GM18498 (cell line): Measurements from ENCODE around the gene ROPN1L.
A peak's percentile ranks its signal among the peaks of the same experiment; 100 is the strongest.

ENCODE experiments used
- ATAC-seq: cut with Tn5 transposase; IDR thresholded peaks from one replicate; pipeline ENCODE4 v1.9.1; 2021; ENCODE audit warnings: mild to moderate bottlenecking, moderate library complexity; ENCODE audit not compliant: unreplicated experiment

The ROPN1L gene

DNA sequence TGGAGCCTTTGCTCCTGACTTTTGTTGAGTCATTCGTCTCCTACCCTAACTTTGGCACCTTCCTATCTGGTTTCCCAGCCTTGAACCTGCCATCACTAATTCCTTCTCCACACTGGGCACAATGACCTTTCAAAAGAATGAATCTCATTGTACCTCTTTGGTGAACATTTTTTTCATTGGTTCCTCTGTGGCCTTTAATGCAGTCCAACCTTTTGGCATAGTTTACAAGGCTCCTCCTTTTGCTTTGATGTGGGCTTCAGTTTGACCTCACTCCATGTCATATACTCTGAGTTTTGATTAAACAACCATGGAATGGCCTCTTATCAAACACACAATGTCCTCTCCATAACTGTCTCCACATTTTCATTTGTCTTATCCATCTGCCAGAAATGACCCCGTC, 14.5 kb upstream of the ROPN1L start:
- no peak for ATAC-seq

DNA sequence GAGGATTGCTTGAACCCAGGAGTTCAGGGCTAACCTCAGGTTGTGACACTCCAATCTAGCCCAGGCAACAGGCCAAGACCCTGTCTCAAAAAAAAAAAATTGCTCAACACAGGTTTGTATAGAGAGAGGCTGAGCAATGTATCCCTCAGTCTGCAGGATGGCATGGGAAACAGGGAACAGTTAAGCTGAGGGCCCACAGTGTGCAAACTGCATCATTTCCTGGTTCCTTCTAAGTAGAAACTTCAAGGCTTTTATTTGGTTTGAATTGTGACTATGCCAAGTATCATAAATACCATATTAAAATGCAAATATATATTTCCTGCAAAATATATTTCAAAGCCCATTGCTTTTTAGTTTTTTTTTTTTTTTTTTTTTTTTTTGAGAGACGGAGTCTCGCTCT, 13.7 kb upstream of the ROPN1L start:
- ATAC-seq: no peak

DNA sequence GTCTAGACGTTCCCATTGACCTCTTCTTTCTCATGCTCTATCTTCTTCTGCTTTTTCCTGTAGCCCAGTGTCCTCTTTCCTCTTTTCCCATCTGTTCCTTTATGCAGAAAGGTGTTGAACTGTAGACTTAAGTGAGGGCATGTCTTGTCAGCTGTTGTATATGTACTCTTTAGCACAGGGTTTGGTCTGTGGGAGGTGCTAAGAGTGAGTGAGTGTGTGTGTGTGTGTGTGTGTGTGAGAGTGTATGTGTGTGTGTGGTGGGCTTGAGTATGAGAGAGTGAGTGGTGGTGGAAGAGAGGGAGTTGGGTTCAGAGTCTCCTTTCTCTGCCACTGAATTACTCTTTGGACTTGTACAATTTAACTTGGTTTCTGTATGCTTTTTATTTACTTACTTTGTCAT, 10.3 kb upstream of the ROPN1L start:
- ATAC-seq: no peak

DNA sequence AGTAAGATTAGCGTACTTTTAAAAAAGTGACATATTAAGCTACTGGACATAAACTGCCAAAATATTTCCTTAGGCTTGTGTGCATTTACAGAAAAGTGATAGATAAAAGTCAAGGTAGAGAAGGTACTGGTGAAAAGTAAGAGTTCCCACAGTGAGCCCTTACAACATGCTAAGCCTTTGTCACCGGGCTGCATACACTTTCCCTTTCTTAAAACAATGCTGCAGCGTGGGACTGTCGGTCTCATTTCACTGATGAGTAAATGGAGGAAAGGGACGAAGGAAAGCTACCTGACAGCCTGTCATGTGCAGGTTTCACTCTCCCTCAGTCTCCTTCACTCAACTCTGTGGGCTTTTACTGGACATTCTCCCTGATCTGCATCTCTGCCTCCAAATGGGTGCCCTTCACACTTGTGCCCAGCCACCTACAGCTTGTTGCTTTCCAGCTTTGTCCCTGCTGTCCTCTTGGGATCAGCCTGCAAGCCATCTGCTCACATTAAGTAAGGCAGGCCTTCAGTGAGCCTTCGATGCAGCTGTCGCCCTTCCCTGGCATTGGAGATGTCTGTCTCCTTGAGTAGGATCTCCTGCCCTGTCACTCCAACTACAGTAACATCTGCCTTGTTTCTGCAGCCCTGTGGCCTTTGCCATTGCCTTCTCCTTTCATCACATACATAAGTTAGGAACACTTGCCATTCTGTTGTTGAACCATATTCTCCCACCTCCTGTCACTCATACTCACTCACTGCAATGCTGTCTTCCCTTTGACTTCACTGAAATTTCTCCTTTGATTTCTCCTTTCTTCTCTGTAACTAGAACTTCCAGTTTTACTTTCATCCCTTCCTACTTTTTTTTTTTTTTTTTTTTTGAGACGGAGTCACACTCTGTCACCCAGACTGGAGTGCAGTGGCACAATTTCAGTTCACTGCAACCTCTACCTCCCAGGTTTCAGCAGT, 9.3 kb upstream of the ROPN1L start:
- ATAC-seq: no peak

DNA sequence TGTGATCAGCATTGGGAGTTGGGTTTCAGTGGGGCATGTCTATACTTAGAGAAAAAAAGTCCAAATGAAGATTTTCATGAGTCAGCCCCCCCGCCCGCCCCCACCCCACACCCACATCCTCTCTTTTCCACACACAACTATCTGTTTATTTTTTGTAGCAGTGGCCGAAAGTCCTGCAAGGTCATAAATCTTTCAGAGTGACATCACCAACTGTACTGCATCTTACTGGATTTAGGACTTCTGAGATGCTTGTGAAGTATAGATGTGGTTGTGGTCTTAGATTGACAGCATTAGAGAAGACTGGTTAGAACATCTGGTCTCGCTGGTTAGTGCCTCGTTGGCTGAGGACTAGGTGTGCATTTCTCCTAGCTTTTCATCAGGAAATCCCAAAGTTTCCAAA, 7.3 kb upstream of the ROPN1L start:
- no peak for ATAC-seq

DNA sequence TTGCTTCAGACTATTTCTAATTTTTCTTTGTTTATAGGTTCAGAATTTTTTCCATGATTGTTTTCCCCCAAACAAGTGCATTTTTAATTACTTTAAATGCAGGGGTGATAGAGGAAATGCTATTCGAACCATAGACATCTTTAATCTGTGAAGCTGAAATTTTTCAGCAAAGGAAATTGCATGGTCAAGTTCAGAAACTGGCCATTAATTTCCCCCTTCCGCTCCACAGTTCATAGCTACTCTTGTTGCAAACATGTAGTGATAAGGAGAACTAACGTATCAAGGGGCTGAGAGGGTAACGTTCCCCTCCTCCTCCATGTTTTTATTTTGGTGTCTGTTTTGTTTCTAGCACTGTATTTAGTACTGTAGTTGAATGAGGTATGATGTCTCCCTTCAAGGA, 3.4 kb upstream of the ROPN1L start:
- no peak for ATAC-seq

DNA sequence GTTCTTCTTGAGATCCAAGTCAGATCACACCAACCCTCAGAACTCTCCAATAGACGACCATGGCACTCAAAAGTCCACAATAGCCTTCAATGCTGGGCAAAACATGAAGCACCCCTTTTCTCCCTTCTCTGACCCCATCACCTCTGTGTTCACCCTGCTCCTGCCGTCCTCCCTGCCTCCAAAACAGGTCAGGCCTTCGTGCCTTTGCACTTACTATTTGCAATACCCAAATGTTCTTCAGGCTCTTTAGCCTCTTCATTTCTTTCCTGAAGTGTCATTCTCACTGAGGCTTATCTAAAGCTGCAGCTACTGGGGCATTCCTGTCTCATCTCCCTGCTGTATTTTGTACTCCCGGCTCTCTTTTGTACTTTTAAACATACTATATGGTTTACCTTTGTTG, 2.0 kb upstream of the ROPN1L start:
- no peak for ATAC-seq

DNA sequence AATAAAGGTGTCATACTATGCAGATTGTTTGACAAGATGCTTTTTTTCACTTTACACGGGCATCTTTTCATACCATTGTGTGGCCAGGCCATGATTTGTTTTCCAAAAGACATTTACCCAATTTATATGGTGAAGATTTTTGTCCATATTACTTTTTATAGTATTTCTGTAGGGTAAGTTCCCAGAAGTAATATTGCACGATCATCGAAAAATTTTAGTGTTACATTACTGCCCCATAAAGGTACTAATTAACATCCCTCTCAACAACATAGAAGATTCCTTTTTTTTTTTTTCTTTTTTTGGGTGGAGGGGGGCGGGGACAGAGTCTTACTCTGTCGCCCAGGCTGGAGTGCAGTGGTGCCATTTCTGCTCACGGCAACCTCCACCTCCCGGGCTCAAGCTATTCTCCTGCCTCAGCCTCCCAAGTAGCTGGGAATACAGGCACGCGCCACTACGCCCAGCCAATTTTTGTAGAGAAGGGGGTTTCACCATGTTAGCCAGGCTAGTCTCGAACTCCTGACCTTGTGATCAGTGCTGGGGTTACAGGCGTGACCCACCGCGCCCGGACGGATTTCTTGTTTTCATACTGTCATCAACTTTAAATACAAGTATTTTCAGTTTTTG, 1.2 kb upstream of the ROPN1L start:
- ATAC-seq: no peak

DNA sequence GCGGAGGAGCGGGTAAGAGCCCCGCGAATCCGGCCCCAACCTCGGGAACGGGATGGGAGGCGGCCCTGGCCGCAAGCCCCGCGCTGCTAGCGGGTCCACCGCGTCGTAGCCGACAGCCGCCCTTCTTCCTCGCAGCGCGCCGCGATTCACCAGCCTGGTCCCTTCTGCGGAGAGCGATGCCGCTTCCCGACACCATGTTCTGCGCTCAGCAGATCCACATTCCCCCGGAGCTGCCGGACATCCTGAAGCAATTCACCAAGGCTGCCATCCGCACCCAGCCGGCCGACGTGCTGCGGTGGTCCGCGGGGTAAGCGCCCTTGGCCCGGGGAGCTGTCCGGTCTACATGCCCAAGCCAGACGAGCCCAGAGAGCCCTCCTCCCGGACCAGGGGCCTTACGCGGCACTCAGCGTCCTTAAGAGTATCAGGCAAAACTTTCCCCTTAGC, 335 bp downstream of the ROPN1L start:
- ATAC-seq: peak; percentile 54

DNA sequence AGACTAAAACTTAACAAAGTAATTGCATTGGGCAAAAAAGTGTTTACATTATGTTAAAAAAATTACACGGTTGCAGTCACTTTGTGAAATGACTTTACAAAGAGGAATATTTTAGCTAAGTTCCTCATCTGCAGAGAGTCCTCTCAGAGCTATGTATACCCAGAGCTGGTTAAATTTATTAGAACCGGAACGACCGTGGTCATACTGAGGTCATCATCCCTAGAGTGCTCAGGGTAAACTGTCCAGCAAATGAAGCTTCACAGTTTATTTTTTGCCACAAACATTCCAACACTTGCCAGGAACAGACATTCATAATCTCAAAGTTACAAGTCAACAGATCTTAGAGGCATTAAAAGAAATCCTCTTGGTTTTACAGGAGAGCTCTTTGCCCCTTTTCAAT, 897 bp downstream of the ROPN1L start:
- no peak for ATAC-seq

DNA sequence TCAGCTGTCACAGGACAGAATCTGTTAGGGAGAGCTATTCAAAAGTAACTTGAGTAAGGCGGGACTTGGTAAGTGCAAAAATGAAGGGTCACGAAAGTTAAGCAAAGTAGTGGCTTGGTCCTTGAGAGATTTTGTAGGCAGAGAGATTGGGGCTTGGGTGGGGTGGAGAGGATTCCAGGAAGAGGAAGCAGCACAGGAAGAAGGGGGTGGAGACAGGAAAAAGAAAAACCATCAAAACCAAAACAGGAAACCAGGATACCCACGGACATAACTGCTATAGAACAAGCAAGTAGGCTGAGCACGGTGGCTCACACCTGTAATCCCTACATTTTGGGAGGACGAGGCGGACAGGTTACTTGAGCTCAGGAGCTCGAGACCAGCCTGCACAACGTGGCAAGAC, 3.7 kb downstream of the ROPN1L start:
- no peak for ATAC-seq

DNA sequence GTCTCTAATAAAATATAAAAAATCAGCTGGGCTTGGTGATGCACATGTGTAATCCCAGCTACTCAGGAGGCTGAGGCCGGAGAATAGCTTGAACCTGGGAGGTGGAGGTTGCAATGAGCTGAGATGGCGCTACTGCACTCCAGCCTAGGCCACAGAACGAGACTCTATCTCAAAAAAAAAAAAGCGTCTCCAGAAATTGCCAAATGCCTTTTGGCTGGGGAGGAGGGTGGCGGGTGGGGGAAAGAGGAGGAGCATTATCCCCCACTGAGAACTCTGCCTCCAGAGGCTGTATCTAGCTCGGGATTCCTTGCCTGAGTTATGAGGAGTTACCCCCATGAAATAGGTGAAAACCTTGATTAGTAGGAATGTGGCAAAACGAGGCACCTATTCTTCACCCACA, 4.8 kb downstream of the ROPN1L start:
- ATAC-seq: no peak

DNA sequence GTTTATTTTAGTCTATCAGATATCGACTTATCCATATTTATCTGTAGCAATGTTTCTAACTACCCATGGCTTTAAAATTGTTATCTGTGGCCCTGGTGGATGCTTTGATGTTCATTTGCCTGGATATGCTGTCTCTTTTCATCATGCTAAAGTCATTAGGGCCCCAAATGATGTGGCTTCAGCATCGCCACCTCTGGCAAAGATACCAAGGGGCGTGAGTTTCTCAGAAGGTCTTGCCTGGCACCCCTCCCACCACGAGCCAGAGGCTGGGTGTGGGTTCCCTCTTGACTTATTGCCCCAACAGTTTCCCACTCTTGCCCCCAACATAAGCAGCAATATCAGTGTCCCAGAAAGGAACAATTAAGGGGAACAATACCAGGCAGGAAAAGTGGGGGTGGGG, 5.4 kb downstream of the ROPN1L start:
- no peak for ATAC-seq

DNA sequence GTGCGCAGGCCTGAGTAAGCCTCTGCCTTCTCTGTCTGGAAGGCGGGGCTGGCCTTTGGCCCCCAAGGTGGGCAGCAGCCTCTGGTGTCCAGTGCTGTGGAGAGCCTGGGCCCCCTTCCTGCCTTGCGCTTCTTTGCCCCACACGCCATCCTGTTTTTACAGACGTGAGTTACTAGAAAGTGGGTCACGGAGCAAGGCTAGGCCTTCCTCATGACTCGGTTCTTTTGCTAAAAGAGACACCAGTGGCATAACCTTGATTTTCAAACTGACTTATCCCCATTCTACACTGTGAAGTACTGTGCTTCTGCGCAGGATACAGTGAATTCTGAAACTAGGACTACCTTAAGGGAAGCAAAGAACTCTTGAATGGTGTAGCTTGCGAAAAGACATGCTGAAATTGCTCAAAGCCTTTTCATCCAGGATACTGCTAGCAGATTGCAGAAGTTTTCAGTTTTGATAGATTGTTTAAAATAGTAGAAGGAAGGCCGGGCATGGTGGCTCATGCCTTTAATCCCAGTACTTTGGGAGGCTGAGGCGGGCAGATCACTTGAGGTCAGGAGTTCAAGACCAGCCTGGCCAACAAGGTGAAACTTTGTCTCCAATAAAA, 7.2 kb downstream of the ROPN1L start:
- no peak for ATAC-seq

DNA sequence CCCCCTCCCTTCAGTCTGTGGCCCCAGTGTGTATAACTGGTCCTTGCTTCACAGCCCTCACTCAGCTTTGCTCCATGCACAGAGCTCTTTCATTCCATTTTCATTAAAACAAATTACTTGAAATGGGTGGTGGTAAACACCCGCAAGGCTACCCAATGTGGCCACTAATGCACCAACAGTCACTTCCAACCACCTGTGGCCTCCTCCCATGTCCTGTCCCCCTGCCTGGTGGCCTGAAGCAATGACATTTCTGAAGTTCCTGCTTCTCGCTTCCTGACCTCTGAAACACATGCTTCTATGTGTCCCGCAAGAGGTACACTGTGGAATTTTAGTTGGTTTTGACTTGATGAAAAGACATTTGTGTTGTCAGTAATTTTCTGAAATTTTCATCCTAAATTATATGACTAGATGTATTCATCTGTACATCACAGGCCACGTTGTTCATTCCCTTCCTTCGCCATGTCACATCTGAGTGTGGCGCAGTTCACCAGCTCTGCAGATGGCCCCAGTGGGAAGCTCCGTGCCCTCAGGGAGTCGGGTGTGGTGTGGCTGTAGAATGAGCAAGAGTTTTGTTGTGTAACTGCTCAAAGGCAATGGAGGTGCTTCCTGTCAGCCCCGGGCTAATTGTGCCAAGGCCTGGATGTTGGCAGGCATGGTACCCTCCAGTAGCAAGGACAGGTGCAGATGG, 9.6 kb downstream of the ROPN1L start:
- no peak for ATAC-seq

DNA sequence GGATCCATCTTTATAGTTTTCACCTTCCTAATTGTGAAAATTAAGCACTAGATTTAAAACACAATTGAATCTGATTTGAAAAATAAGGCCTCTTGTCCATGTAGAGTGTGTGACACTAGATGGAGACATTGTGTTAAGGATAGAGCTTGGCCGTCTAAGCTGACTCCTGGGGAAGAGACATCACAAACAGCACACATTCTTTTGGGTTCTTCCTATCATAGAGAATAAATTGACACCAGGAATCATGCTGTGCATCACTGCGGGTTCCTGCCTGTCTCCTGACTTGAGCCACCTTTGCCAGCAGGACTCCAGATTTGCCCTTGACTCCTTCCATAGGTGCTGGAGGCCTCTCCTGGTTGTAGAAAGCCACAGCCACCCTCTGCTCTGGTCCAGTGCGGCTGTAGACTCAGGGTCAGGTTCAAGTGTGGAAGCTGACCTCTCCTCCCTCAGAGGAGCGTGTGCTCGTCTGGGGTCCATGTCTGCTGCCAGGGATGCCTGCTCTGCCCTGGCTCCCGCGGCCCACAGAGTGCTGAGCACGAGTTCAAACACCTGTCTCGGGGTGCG, 11.2 kb downstream of the ROPN1L start:
- peak; percentile 74 for ATAC-seq

DNA sequence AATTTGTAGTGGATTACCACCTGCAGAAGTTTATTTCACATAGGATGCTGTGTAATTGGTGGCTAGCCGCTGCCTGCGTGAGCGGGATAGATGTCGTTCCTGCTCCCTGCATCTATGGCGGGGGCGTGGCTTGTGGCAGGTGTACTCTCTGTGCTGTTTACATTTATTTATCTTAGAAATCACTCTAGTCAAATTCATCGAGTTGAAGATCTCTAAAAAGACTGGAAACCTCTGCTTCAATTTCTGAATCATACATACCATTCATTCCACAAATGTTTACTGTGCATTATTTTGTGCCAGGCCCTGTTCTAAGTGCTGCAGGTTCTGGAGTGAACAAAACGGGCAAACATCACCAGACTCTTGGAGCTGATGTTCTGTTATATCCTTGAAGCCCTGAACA, 11.9 kb downstream of the ROPN1L start:
- no peak for ATAC-seq

DNA sequence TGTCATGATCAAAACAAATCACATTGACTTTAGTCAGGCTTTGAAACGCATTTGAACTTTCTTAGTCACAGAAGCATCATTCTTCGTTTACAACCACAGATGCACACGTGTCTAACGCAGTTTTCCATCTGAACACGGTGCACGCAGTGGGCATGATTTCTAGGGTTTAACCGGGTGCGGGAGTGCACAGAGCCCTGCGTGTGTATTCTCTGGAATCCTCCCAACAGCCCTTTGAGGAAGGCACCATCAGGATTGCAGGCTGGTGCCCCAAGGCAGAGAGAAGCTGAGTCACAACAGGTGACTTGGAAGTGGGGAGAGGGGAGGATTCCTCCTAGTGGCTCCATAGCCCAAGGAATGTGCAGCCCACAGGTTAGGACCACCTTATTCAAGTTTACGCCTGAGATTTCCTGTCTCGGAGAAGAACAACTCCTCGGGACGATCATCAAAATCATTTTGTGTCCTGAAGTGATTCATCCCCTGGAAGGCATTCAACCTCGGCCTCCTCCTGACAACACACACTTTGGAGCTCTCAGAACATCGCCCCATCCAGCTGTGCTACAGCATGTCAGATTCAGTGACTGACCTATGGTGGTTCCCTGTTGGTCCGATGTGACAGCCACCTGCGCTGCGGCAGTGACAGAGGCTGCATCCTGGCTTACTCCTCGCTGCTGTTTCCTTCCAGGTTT, 13.1 kb downstream of the ROPN1L start:
- no peak for ATAC-seq

DNA sequence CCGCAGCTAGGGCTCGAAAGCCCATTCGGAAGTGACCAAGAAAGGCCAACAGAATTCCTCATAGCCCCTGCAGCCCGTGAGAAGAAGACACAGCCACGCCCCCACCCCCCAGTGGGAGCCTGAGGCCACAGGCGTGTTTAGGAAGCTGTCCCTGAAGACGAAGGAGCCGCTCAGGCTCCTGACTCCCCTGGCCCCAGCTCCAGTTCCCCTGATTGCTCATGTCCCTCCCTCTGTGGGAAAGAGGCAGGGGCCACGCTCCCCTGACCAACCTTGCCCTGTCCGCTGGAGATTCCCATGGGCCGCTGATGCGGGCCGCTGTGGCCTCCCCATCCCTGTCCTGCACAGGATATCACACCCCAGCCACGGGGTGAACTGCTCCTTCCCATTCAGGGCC, 13.6 kb downstream of the ROPN1L start:
- no peak for ATAC-seq

DNA sequence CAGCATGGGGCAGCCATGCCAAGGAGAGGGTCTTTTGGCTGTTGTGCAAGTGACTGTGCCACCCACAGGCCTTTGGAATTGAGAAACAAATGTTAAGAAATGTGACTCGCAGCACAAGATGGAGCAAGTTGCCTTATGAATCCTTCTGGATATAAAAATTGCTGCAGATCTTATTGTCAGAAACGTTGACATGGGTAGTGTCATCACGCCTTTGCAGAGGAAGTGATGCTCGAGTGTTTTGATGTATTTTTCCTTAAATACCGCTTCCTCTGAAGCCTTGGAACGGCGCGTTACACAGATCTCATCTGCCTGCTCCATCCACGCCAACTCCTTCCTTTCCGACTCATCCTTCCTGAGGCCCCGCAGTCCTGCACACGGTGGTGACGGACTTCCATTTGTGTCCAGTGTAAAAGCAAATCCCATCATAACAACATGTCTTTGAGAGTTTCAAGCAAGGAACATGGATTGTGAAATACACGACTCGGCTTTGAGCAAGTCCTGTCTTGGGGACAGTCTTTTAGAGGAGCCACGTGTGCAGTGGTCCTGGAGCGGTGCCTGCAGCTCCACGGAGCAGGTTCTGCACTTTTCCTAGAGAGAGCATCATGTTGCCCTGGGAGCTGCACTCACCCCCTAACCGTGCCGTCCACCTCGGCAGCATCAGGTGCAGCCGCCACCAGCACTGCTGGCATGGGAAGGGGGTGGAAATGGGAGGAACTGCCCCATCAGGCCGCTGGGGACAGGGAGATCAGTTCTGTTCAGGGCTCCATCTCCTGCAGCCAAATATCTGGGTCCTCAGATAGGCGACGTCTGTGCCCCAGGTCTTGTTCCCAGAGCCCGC, 15.1 kb downstream of the ROPN1L start:
- ATAC-seq: no peak
